GM19193 (cell line): Measurements from ENCODE around the gene DNAJC17.
A peak's percentile ranks its signal among the peaks of the same experiment; 100 is the strongest.

ENCODE experiments used
- POLR2A ChIP-seq: IDR thresholded peaks from 4 replicates; pipeline ENCODE4 v1.6.1; 2011; ENCODE audit not compliant: insufficient read depth, insufficient read length; ENCODE audit errors: extremely low read depth

Gene DNAJC17

DNA sequence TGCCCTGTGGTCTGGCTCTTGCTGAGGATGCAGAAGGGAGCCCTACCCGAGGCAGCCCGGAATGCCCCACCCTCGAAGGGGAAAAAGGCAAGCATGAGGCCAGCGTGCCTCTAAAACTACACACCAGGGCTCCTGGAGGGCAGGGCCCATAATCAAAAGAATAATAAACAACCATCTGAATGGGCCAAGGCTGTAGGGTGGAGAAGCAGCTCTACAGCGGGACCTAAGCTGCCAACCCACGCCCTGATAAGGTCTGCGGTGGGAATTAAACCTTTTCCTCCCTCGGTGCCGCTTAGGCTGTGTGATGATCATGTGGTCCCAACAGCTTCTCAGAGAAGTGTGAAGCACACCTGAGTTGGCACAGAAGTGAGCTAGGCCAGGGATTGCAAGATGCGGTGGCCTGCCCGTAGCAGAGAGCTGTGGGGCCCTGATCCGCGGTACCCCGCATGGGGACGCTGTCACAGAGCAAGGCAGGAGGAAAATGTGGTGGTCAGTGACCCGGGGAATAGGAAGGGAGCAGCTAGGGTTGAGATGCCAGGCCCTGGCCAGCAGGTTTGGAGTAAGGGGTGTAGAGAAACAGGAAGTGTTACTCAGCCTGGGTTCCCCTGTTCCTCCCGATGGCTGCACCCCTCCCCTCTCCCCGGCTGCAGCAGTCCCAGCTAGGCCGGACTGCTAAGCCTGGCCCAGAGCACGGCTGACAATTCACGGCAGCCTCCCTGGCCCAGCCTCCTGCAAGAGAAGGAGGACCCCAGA is 38.6 kb downstream of the DNAJC17 start:
- TF ChIP-seq POLR2A: no peak

DNA sequence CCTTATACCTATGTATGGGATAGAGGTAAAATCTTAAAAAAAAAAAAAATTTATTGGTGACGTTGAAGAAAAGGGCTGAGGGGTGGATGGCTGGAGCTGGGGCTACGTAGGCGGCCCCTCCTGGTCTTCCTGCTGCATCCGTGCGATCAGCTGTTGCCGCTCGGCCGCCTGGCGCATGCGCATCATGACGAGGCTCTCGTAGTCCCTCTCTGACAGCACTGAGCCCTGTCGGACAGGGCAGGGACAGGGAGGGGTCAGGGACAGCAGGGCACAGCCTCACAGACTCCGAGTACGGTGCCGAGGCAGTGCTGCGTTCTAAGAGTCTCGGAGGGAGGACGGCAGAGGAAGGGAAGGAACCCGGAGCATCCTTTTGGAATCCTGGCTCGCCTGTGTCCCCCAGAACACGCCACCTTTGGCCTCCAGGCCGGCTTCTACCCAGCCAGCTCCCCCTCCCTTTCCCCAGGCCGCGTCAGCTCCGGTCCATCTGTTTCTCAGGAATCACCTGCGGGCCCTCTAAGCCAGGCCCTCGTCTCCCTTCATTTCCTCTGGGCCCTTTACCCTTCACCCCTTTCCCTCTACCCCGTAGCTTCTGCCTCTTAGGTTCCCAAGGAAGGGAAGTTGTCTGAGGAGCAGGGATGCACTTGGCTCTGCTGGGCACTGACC is 39.3 kb downstream of the DNAJC17 start:
- TF ChIP-seq POLR2A: no peak

DNA sequence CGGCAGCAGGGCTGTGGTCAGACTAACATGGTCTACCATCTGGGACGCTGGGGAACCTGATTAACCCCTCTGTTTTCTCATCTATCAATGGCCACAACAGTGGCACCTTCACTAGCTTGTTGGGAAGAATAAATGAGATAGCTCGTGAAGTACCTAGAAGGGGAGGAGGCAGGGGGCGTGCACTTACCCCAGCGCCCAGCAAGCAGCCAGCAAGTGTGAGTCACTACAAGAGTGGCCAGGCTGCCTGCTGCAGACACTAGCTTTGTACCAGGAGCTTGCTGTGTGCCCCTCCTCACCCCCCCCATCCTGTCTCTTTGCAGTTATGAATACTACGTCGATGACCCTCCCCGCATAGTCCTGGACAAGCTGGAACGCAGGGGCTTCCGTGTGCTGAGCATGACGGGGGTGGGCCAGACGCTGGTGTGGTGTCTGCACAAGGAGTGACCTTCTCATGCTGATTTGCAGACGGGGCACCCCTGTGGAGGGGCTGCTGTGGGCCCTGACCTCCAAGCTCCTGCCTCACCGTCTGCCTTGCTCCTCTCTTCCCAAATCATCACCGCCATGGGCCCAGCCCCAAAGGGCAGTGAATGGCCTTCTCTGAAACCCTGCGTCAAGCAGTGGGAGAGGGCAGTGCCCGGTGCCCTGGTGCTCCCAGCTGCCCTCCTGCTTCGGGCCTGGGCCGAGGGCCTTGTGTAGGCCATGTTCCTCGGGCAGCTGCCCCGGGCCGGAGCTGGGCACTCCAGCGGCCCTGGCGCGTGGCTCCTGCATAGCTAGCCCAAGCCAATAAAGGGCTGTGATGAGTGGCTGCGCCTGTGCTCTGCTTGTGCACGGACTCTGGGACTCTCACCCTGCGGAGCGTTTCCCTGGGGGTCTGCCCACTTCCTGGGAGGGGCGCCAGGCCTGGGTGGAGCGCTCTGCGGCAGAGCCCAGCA is 40.1 kb downstream of the DNAJC17 start:
- TF ChIP-seq POLR2A: no peak

DNA sequence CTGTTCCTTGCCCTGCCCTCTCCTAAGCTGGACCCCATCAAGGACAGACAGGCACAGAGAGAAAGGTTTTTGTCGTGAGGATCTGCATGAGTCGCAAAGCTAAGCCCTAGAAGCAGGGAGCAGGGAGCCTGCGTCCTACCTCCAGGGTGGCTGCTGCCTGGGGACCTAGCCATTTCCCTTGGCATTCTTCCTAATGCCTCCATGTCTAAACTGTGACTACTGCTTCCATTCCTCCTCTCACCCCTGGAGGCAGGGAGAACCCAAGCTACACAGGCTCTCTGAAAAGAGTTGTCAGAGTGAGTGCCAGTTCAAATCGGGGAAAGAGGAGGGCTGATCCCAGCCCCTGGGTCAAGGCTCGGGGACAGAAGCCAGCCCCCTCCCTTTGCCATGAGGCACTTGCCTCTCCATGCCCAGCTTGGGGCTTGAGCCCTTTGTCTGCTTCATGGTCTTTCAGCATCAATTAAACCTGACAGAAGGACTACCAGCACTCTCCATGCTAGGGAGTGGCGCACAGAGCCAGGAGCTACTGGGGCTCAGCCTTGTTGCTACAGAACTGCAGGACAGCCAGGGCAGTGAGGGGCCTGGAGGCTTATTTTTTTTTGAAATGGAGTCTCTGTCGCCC is 41.0 kb downstream of the DNAJC17 start:
- no peak for TF ChIP-seq POLR2A

DNA sequence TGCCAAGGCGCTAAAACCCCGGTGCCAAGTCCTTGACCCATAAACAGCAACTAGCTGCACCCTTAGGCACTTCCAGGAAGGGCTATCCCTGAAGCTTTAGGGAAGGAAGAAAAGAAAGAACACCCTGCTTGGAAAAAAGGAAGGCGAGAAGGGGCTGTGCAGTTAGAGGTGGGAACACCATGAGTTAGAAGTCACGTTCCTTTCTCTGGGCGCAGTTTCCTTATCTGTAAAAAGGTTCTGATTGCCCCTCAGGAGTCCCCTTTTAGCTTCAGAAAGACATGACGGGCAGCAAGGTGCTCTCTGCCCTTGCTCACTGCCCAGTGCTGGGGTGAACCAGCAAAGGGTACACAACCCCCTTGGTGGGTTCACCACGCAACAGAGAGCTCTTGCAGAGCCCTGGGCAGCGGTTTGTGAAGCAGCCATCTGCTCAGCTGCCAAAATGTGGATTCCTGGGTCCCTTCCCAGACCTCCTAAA is 42.6 kb downstream of the DNAJC17 start:
- no peak for TF ChIP-seq POLR2A

DNA sequence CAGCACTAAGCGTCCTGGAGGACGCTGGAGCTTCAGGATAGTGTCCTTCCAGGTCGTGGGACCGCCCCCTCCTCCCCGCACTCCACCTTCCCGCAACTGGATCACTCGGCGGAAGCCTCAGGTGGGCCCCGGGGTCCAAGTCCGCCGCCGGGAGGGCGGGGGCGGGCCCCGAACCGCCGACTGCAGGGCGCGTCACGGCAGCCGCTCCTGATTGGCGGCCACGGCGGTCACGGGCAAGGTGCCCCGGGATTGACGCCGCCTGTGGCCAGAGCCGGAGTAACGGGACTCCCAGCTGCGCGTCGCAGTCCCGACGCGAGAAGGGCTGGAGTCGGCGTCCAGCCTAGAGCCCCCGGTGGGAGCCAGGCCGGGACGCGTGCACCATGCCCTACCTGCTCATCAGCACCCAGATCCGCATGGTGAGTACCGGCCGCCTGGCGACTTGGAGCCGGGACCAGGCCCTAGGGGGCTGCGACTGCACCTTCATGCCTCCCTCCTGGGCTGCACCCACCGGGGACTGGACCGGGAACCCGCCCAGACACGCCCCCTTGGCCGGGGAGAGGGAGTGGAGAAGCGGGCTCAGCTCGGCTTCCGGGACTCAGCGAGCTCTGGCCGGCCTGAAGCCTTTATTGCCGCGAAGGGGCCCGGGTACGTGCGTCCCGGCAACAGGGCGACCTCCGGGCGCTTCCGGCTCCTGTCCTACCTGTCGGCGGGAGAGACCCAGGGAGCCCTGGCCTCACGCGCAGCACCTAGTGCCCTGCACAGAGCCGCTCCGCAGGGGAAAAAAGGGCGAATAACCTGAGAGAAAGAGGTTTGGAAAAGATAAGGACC is 43.3 kb downstream of the DNAJC17 start, which contains the start of gene GCHFR:
Gene GCHFR, plus strand, starts transcription at position 268 of the 828 bp plus-strand sequence. Its CDS starts 113 bp downstream, at position 381.
- peak; percentile 37 for TF ChIP-seq POLR2A

DNA sequence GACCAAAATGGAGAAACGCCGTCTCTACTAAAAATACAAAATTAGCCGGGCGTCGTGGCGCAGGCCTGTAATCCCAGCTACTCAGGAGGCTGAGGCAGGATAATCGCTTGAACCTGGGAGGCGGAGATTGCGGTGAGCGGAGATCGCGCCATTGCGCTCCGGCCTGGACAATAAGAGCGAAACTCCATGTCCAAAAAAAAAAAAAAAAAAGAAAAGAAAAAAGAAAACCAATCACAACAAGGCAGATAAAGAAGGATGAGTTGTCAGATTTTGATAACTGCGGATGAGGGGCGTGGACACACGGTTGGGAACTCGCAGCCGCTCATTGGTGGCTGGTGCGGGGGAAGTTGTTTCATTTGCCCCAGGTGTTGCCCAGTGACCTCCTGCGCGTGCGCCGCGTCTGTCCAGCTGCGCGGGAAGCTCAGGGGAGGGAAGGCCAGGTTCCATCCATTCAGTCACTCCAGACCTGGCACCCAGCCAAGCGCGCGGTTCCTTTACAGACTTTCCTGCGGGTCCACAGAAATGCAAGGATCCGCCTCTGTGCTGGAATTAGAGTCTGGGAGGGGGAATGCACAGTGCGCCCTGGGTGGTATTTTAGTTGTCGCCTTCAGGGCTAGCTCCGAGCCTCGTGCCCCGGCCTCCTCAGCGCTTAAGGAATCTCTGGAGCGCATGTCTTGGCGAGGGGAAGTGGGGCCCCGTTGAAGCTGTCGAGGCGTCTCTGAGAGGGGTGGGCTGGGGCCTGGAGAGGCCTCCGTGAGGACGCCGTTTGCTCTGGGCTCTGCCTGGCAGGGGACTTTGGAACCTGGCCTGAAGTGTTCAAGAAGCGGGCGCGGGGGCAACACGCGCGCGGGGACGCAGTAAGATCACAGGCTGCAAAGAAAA is 44.1 kb downstream of the DNAJC17 start:
- TF ChIP-seq POLR2A: no peak

DNA sequence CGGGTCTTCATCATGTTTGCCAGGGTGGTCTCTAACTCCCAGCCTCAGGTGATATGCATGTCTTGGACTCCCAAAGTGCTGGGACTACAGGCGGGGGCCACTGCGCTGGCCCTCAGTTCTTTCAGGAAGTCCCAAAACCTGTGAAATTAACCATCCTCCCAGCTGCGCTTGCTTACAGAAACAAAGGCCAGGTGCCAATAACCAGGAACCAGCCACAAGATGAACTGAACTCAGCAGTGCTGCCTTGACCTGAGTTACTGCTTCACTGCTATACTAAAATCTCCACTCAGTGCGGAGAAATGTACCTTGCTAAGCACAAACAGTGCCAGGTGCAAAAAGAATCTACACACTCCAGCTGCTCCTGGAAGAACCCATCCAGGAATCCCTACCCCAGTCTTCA is 47.3 kb downstream of the DNAJC17 start:
- no peak for TF ChIP-seq POLR2A

DNA sequence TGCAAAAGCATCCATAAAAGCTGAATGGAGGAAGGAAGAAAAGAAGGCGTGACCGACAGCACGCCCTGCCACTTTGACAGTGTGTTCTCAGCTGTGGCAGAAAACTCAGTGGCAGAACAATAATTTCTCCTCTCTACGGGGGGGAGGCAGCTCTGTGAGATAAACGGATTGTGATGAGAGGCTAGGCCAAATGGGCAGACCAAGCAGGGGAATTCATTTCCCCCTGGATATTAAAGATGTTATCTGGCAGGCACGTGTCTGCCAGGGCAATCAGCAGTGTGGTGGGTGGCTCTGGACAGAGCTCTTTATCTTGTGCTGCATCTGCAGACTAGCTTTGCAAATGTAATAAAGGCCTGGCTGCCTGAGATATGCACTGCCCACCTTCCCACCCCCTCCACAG is 50.3 kb downstream of the DNAJC17 start:
- no peak for TF ChIP-seq POLR2A

DNA sequence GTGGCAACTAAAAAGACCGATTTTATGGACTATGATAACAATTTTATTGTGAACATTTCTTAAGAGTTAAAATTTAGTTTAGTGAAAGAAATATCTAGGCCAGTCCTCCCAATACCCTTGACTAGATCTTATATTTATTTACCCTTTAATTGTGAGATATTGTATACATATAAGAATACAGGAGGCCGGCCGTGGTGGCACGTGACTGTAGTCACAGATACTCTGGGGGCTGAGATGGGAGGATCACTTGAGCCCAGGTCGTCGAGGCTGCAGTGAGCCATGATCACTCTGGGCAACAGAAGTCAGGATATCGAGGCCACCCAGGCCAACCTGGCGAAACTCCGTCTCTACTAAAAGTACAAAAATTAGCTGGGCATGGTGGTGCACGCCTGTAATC is 51.5 kb downstream of the DNAJC17 start:
- TF ChIP-seq POLR2A: no peak

DNA sequence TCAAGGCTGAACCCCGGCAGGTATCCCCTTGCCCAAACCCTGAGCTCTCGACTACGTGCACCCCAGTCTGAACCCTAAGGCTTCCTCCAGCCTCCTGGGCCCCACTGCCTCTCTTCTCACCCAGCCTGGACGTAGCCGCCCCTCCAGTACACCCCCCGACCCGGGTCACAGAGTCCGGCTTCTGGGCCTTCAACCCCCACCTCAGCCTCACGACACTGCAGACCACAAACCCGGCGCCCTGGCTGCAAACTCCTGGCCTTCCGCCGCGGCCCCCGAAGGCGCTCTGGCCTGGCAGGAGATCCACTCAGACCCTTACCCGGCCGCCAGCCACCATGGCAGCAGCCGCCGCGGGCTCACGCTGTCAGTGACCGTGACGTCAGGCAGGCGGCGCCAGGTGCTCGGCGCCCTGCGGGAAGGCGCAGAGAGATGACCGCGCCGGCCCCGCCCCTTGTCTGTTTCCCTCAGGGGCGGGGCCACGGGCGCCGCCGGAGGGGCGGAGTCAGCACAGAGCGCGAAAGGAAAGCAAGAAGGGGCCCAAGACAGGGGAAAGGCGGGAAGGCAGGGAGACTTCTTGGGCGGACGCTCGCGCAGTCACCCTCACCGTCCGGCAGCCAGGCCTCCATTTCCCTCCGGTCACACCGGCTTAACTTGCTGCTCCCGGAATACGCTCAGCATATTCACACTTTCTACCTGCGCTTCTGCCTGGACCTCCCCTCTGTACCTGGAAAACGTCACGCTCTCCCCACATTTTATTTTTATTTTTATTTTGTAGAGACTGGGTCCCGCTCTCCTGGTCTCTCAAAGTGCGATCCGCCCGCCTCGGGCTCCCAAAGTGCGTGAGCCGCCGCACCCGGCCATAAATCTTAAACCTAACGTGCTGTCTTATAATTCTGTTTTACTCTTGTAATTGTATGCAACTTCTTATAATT is 52.1 kb downstream of the DNAJC17 start, which contains the start of gene RMDN3:
Gene RMDN3, minus strand, starts transcription at position 372 of the 929 bp plus-strand sequence. CDS start 471 bp downstream, outside the sequence.
- peak; percentile 91 for TF ChIP-seq POLR2A

DNA sequence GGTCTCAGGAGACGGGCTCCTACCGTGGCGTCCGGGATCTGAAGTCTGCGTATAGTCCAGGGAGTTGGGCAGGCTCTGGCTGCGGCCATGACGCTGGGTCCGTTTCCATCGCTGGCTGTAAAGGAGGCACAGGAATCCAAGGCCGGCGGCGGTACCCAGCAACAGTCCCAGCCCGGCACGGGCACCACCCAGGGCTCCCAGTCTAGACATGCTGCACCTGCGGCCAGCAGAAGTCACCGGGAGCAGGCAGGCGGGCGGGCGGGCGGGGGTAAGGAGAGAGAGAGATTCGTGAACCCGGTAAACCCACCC is 52.7 kb downstream of the DNAJC17 start:
- no peak for TF ChIP-seq POLR2A
